Nephron (organoid): ENCODE data around the gene TNXB.

Experiments used
- H3K27ac Mint-ChIP-seq, 3 experiments: 2 replicates each; pipeline ENCODE4 v1.8.0; 2020; ENCODE audit warnings: mixed read lengths in 3 of 3, mild to moderate bottlenecking in 2 of 3, moderate library complexity in 1 of 3
- H3K27me3 Mint-ChIP-seq: 2 replicates; pipeline ENCODE4 v1.8.0; 2021; ENCODE audit warnings: low read depth, mild to moderate bottlenecking, moderate library complexity, mixed read lengths
- H3K36me3 Mint-ChIP-seq: 2 replicates; pipeline ENCODE4 v1.8.0; 2020; ENCODE audit warnings: low read depth, mixed read lengths
- H3K4me1 Mint-ChIP-seq: 2 replicates; pipeline ENCODE4 v1.8.0; 2020; ENCODE audit warnings: mixed read lengths
- H3K4me3 Mint-ChIP-seq, 3 experiments: 2 replicates each; pipeline ENCODE4 v1.8.0; 2020; ENCODE audit warnings: mild to moderate bottlenecking in 3 of 3, mixed read lengths in 3 of 3, moderate library complexity in 2 of 3
- H3K9me3 Mint-ChIP-seq: 2 replicates; pipeline ENCODE4 v1.8.0; 2020; ENCODE audit warnings: mixed read lengths
- TF ChIP-seq, protein P1 (sequence below), 3 experiments: fragments of 200-600 bp; sonication (generic); IDR thresholded peaks; one replicate each; pipeline ENCODE4 v1.5.0; 2021; ENCODE audit warnings: antibody characterized with exemption in 3 of 3; ENCODE audit not compliant: unreplicated experiment in 3 of 3

The TNXB gene

GRCh38 chr6:32117461-32117860 is 8.3 kb upstream of the TNXB start:
- H3K27ac Mint-ChIP-seq, result no peak overlapping the region
- TF ChIP-seq, protein P1, sequence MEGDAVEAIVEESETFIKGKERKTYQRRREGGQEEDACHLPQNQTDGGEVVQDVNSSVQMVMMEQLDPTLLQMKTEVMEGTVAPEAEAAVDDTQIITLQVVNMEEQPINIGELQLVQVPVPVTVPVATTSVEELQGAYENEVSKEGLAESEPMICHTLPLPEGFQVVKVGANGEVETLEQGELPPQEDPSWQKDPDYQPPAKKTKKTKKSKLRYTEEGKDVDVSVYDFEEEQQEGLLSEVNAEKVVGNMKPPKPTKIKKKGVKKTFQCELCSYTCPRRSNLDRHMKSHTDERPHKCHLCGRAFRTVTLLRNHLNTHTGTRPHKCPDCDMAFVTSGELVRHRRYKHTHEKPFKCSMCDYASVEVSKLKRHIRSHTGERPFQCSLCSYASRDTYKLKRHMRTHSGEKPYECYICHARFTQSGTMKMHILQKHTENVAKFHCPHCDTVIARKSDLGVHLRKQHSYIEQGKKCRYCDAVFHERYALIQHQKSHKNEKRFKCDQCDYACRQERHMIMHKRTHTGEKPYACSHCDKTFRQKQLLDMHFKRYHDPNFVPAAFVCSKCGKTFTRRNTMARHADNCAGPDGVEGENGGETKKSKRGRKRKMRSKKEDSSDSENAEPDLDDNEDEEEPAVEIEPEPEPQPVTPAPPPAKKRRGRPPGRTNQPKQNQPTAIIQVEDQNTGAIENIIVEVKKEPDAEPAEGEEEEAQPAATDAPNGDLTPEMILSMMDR (IDR thresholded peaks at IDR 0.05; ENCODE audit: unreplicated experiment in 3 of 3), result no peak

DNA sequence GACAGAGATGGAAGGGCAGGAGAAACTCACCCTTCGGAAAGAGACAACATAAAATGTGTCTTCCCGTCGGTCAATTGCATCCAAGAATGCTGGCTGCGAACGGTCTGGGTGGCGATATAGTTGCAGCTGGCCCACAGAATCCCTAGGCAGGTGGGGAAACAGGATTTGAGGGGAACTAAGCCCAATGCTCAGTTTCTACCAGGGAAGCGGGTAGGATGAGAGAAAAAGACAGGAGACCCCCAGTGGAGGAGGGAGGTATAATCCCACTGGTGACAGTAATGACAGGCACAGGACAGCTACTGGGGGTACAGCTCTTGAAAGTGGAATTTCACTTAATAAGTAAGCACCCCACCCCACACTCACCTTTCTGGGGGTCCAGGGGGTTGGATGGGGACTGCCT is 7.5 kb upstream of the TNXB start:
- peaks cover 47% of the 10 kb centered on the region for H3K36me3 Mint-ChIP-seq
- peak overlapping the region in 2 of 3 experiments; percentile 42 to 69 for H3K27ac Mint-ChIP-seq
- no peaks in the 10 kb centered on the region for H3K9me3 Mint-ChIP-seq
- peaks cover 42% of the 10 kb centered on the region for H3K4me1 Mint-ChIP-seq
- TF ChIP-seq, protein P1 (IDR thresholded peaks at IDR 0.05; ENCODE audit: unreplicated experiment in 3 of 3), result peak; percentile 44 to 46 (median 46)
- no peak overlapping the region for H3K4me3 Mint-ChIP-seq
- H3K27me3 Mint-ChIP-seq, result no peaks in the 10 kb centered on the region

More at GRCh38 chr6:32117461-32117860, 8.3 kb upstream of the TNXB start:
- Mint-ChIP-seq H3K4me1 (peaks cover 34% of the 10 kb centered on the region), H3K4me3 (no peak overlapping the region), H3K27me3 (no peaks in the 10 kb centered on the region), H3K9me3 (no peaks in the 10 kb centered on the region), H3K36me3 (peaks cover 54% of the 10 kb centered on the region)

DNA sequence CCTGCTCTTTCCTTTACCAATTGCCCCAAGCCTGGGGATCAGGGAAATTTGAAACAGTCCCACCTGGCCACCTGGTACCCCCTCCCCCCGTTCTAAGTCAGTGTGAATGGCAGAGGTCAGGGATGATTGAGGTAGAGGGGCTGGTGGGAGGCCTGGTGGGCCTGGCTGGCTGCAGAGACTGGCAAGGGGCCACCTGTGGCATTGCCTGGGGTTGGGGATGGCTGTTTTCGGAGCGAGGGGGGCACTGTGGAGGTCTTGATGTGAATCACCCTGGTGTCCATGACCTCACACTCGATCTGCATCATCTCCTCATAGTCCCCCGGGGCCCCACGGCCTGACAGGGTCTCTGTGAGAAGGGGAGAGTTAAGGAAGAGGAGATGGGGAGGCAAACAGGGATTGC is 6.5 kb upstream of the TNXB start:
- Mint-ChIP-seq H3K4me1 (peaks cover 52% of the 10 kb centered on the region), H3K9me3 (no peaks in the 10 kb centered on the region), H3K27me3 (no peaks in the 10 kb centered on the region), H3K27ac (peak overlapping the region in 2 of 3 experiments; percentile 56 to 65), H3K4me3 (no peak overlapping the region), H3K36me3 (peaks cover 38% of the 10 kb centered on the region)
- TF ChIP-seq, protein P1 (IDR thresholded peaks at IDR 0.05; ENCODE audit: unreplicated experiment in 3 of 3), result no peak

DNA sequence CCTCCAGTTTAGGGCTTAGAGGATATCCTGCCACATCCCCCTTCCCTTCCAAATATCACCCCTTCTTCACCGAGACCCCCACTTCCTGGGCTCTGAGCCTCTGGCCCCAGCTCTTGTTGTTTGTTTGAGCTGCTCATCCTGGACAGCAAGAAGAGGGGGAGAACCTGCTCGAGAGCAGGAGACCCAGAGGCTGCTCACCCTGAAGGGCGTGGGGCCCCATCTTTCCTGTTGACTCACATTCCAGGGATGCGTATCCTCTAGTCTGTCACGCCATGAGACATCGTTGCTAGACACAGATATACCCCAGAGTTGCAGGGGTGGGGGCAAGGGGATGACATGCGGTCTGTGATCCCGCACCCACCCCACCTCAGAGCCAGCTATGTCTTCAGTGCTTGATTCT is 5.7 kb upstream of the TNXB start:
- H3K4me3 Mint-ChIP-seq, result no peak overlapping the region
- H3K27ac Mint-ChIP-seq, result peak overlapping the region in 2 of 3 experiments; percentile 65 to 73
- H3K27me3 Mint-ChIP-seq, result peaks cover 3% of the 10 kb centered on the region
- H3K4me1 Mint-ChIP-seq, result peaks cover 55% of the 10 kb centered on the region
- peaks cover 37% of the 10 kb centered on the region for H3K36me3 Mint-ChIP-seq
- TF ChIP-seq, protein P1 (IDR thresholded peaks at IDR 0.05; ENCODE audit: unreplicated experiment in 3 of 3), result no peak
- H3K9me3 Mint-ChIP-seq, result no peaks in the 10 kb centered on the region

DNA sequence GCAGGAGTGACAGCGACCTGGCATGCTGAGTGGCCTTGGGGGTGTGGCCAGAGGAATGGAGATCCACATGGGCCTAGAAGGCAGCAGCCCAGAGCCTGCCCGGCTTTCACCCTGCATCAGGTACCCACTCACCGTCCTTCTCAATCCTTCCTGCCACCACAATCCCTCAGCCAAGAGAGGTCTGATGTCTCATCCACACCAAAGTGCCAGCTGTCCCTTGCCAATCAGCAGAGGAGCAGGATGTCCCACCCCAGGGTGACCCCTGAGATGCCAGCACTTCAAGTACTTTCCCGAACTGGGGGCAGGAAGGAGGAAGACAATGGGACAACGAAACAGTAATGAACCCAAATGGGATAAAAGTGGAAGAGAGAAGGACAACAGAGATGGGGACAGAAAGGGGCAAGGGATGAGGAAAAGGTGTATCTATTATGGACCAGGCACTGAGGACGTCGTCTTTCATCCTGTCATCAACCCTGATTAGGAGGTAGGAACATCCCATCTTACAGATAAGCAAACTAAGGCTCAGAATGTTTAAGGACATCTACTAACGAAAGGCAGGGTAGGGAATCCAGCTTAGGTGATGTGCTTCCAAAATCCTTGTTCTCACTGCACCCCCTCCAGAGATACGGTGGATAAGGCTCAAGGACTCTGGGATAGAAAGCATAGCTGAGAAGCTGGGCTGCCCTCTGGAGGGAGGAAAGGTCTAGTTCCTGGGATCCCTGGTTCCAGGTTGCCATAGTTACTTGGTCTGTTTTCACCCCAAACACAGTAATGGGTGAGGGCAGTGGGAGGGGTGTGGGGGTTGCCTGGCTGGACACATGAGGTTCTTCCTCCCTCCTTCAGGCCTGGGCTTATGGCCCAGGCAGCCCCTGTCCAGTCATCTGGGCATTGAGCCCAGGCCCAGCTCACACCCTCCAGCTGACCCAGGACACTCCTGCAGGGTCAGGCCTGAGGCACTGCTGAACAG is 4.5 kb upstream of the TNXB start:
- peak overlapping the region in 2 of 3 experiments; percentile 65 to 89 for H3K27ac Mint-ChIP-seq
- no peak overlapping the region for H3K4me3 Mint-ChIP-seq
- peaks cover 9% of the 10 kb centered on the region for H3K27me3 Mint-ChIP-seq
- TF ChIP-seq, protein P1 (IDR thresholded peaks at IDR 0.05; ENCODE audit: unreplicated experiment in 3 of 3), result peak in 1 of 3 experiments; percentile 17
- H3K4me1 Mint-ChIP-seq, result peaks cover 52% of the 10 kb centered on the region
- H3K9me3 Mint-ChIP-seq, result no peaks in the 10 kb centered on the region
- H3K36me3 Mint-ChIP-seq, result peaks cover 34% of the 10 kb centered on the region
